CD14-positive monocyte (primary cell): ENCODE measurements around the gene HERPUD2. TPM values are rescaled to one million over a fixed set of nuclear protein-coding genes. Genes with fewer than 3 reads are reported as not detected.

Experiments used
- DNase-seq, 3 donors: peaks; one replicate each; pipeline ENCODE4 v3.0.0-alpha.2; 2011 to 2022
- H2AFZ ChIP-seq: 2 replicates; pipeline ENCODE4 v1.6.0; 2012; ENCODE audit warnings: mild to moderate bottlenecking, low read depth, low read length, inconsistent platforms; ENCODE audit not compliant: insufficient read depth, poor library complexity, severe bottlenecking
- H3K27ac ChIP-seq, 2 donors: 1 replicate in 1 of 2; 2 replicates in 1 of 2; pipeline ENCODE4 v1.5.1; 2012 to 2013; ENCODE audit warnings: low read length in 2 of 2, control low read depth in 1 of 2, inconsistent platforms in 1 of 2, low read depth in 1 of 2, mild to moderate bottlenecking in 1 of 2
- H3K27me3 ChIP-seq, 2 donors: one replicate each; pipeline versions ENCODE4 v1.6.0 to v1.6.1; 2011 to 2013; ENCODE audit warnings: low read length in 2 of 2; ENCODE audit not compliant: control insufficient read depth in 2 of 2, insufficient read depth in 2 of 2
- H3K36me3 ChIP-seq, 2 donors: replicated peaks in 1 of 2; 1 replicate in 1 of 2; 2 replicates in 1 of 2; pipeline versions ENCODE4 v1.5.1 to v1.6.1; 2012 to 2013; ENCODE audit warnings: low read length in 2 of 2, control low read depth in 1 of 2, inconsistent platforms in 1 of 2, mild to moderate bottlenecking in 1 of 2; ENCODE audit not compliant: insufficient read depth in 2 of 2, control insufficient read depth in 1 of 2
- H3K4me1 ChIP-seq, 2 donors: 1 replicate in 1 of 2; 2 replicates in 1 of 2; pipeline versions ENCODE4 v1.5.1 to v1.6.1; 2012 to 2013; ENCODE audit warnings: low read length in 2 of 2, control low read depth in 1 of 2, inconsistent platforms in 1 of 2, mild to moderate bottlenecking in 1 of 2, moderate library complexity in 1 of 2; ENCODE audit not compliant: insufficient read depth in 2 of 2, control insufficient read depth in 1 of 2
- H3K4me2 ChIP-seq: replicated peaks from 2 replicates; pipeline ENCODE3; 2012; ENCODE audit warnings: low read length, moderate library complexity, mild to moderate bottlenecking; ENCODE audit not compliant: poor library complexity, severe bottlenecking; ENCODE audit errors: extremely low read depth
- H3K4me3 ChIP-seq, 3 experiments: fragments of 200-600 bp in 1 of 3; sonication (generic) in 1 of 3; replicated peaks in 1 of 3; 1 replicate in 2 of 3; 2 replicates in 1 of 3; pipeline ENCODE4 v1.5.1; 2011 to 2013; ENCODE audit warnings: low read length in 3 of 3, mild to moderate bottlenecking in 3 of 3, control low read depth in 2 of 3, low read depth in 2 of 3, inconsistent platforms in 1 of 3, moderate library complexity in 1 of 3
- H3K79me2 ChIP-seq: 2 replicates; pipeline ENCODE4 v1.6.0; 2012; ENCODE audit warnings: mild to moderate bottlenecking, control low read depth, inconsistent platforms, low read length, moderate library complexity; ENCODE audit not compliant: insufficient read depth
- H3K9ac ChIP-seq: 2 replicates; pipeline ENCODE4 v1.6.0; 2017; ENCODE audit warnings: low read length, mild to moderate bottlenecking; ENCODE audit not compliant: insufficient read depth, poor library complexity, severe bottlenecking
- H3K9me3 ChIP-seq, 2 donors: replicated peaks in 1 of 2; 1 replicate in 1 of 2; 2 replicates in 1 of 2; pipeline versions ENCODE4 v1.5.1 to v1.6.1; 2012 to 2013; ENCODE audit warnings: low read length in 2 of 2, control low read depth in 1 of 2; ENCODE audit not compliant: control insufficient read depth in 1 of 2, insufficient read depth in 1 of 2
- H4K20me1 ChIP-seq: 2 replicates; pipeline ENCODE4 v1.6.0; 2012; ENCODE audit warnings: mild to moderate bottlenecking, low read length, control low read depth, moderate library complexity; ENCODE audit not compliant: insufficient read depth
- H3K27ac Mint-ChIP-seq, 7 donors: one replicate each; pipeline ENCODE4 v1.8.0; 2020; ENCODE audit warnings: mild to moderate bottlenecking in 7 of 7, mixed read lengths in 7 of 7, moderate library complexity in 6 of 7, inconsistent platforms in 2 of 7
- H3K27me3 Mint-ChIP-seq, 3 donors: one replicate each; pipeline ENCODE4 v1.8.0; 2021 to 2022; ENCODE audit warnings: low read depth in 3 of 3, mild to moderate bottlenecking in 3 of 3, mixed read lengths in 3 of 3, moderate library complexity in 3 of 3, inconsistent platforms in 1 of 3
- H3K36me3 Mint-ChIP-seq, 2 donors: one replicate each; pipeline ENCODE4 v1.8.0; 2020; ENCODE audit warnings: mixed read lengths in 2 of 2, inconsistent platforms in 1 of 2, mild to moderate bottlenecking in 1 of 2
- H3K4me1 Mint-ChIP-seq: one replicate; pipeline ENCODE4 v1.8.0; 2020; ENCODE audit warnings: mild to moderate bottlenecking, mixed read lengths
- H3K4me3 Mint-ChIP-seq, 2 donors: one replicate each; pipeline ENCODE4 v1.8.0; 2020; ENCODE audit warnings: mild to moderate bottlenecking in 2 of 2, mixed read lengths in 2 of 2, moderate library complexity in 1 of 2
- H3K9me3 Mint-ChIP-seq, 7 donors: one replicate each; pipeline ENCODE4 v1.8.0; 2020 to 2022; ENCODE audit warnings: mixed read lengths in 7 of 7, mild to moderate bottlenecking in 6 of 7, moderate library complexity in 6 of 7, inconsistent platforms in 2 of 7
- WGBS: methylation state at CpG from one replicate; pipeline ENCODE4 v1.1.5; 2013; ENCODE audit warnings: missing lambda C conversion rate; ENCODE audit not compliant: insufficient coverage; 5-methylcytosine and 5-hydroxymethylcytosine counted together
- intact Hi-C, 2 donors: fragments of 100-400 bp; cut with micrococcal nuclease; formaldehyde crosslinking; loops; one replicate each; pipeline versions ENCODE4 v1.15.0 to v1.15.1; 2023
- polyA plus RNA-seq, 3 donors: library from polyadenylated mRNA; depleted of rRNA in 1 of 3; unstranded in 2 of 3; stranded (reverse) in 1 of 3; fragments of 300-500 nt in 2 of 3; fragments of >200 nt in 1 of 3; fragmentation: Illumina TruSeq in 2 of 3; gene quantifications; 1 replicate in 2 of 3; 2 replicates in 1 of 3; pipeline ENCODE4 v1.2.3, GENCODE V29; 2012 to 2021
- TF ChIP-seq, protein P1 (sequence below): fragments of 200-600 bp; IDR thresholded peaks from one replicate; pipeline ENCODE4 v1.8.0; 2022; ENCODE audit warnings: antibody characterized with exemption, mild to moderate bottlenecking

The HERPUD2 gene
- polyA plus RNA-seq, 3 donors = 36.1 to 40.9 (median 36.4) TPM

DNA sequence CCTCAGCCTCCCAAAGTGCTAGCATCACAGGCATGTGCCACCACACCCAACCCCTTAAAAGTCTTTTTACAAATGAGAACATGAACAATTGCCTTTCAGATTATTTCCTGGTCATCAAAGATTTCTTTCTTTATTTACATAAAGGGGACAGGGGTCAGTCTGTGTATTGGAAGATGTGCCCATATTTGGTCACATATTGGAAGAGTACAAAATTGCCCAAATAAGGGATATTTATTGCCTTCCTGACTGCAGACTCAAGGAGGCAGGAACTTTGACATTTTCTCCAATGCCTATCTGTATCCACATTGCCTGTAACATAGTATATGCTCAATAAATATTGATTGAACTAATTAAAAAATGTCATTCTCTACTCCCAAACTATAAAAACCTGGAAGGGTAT, 25.9 kb upstream of the HERPUD2 start:
- H3K9ac ChIP-seq = no peak overlapping the region
- H3K4me1 ChIP-seq = no peaks in the 10 kb centered on the region
- TF ChIP-seq, protein P1, sequence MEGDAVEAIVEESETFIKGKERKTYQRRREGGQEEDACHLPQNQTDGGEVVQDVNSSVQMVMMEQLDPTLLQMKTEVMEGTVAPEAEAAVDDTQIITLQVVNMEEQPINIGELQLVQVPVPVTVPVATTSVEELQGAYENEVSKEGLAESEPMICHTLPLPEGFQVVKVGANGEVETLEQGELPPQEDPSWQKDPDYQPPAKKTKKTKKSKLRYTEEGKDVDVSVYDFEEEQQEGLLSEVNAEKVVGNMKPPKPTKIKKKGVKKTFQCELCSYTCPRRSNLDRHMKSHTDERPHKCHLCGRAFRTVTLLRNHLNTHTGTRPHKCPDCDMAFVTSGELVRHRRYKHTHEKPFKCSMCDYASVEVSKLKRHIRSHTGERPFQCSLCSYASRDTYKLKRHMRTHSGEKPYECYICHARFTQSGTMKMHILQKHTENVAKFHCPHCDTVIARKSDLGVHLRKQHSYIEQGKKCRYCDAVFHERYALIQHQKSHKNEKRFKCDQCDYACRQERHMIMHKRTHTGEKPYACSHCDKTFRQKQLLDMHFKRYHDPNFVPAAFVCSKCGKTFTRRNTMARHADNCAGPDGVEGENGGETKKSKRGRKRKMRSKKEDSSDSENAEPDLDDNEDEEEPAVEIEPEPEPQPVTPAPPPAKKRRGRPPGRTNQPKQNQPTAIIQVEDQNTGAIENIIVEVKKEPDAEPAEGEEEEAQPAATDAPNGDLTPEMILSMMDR = no peak
- no peaks in the 10 kb centered on the region for H3K36me3 ChIP-seq
- H3K4me2 ChIP-seq = no peak overlapping the region
- H3K9me3 Mint-ChIP-seq = peaks cover 0 to 2% (median 0%) of the 10 kb centered on the region in 7 donors
- H4K20me1 ChIP-seq = no peaks in the 10 kb centered on the region
- H3K4me1 Mint-ChIP-seq = no peaks in the 10 kb centered on the region
- no peak overlapping the region for H2AFZ ChIP-seq
- DNase-seq = no peak
- intact Hi-C loops = no loop called here
- H3K27me3 Mint-ChIP-seq = peaks cover 1 to 3% (median 2%) of the 10 kb centered on the region in 3 donors
- no peak overlapping the region for H3K4me3 ChIP-seq
- H3K27me3 ChIP-seq = no peaks in the 10 kb centered on the region
- H3K27ac ChIP-seq = no peak overlapping the region
- no peak overlapping the region for H3K4me3 Mint-ChIP-seq
- no peaks in the 10 kb centered on the region for H3K36me3 Mint-ChIP-seq
- H3K27ac Mint-ChIP-seq = peak overlapping the region in 1 of 7 donors; percentile 79
- H3K9me3 ChIP-seq = no peaks in the 10 kb centered on the region
- no peaks in the 10 kb centered on the region for H3K79me2 ChIP-seq

DNA sequence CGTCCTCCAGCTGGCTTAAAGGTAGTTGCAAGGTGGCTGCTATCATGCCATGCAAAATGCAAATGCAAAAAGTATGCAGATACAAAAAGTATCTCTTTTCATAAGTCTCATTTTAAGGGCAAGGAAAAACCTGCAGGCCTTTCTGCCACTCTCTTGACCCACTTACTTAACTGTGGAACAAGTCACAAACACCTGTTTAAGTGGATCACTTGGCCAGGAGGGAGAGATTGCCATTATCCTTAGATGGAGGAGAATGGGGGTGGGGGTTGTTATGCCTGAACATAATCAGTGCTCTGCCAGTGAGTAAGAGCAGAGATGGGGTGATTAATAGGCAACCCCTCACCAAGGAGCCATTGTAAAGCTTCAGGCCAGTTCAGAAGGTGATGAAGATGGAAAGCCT, 25.1 kb upstream of the HERPUD2 start:
- H3K9ac ChIP-seq = no peak overlapping the region
- H3K27me3 ChIP-seq = no peaks in the 10 kb centered on the region
- TF ChIP-seq, protein P1 = no peak
- Mint-ChIP-seq H3K36me3 (no peaks in the 10 kb centered on the region), H3K27me3 (peaks cover 1 to 3% (median 2%) of the 10 kb centered on the region in 3 donors), H3K4me3 (no peak overlapping the region), H3K27ac (no peak overlapping the region), H3K9me3 (peaks cover 0 to 2% (median 0%) of the 10 kb centered on the region in 7 donors), H3K4me1 (no peaks in the 10 kb centered on the region)
- no peaks in the 10 kb centered on the region for H3K36me3 ChIP-seq
- H4K20me1 ChIP-seq = no peaks in the 10 kb centered on the region
- H3K79me2 ChIP-seq = no peaks in the 10 kb centered on the region
- H3K4me1 ChIP-seq = no peaks in the 10 kb centered on the region
- no peak for DNase-seq
- intact Hi-C loops = no loop called here
- no peak overlapping the region for H3K27ac ChIP-seq
- H2AFZ ChIP-seq = no peak overlapping the region
- no peak overlapping the region for H3K4me3 ChIP-seq
- no peak overlapping the region for H3K4me2 ChIP-seq
- H3K9me3 ChIP-seq = no peaks in the 10 kb centered on the region
- WGBS = no CpG with 5 or more reads among the region's 1 CpG
